AG04449 (cell line): ENCODE results near the gene ARMC2.

Source experiments
- CTCF ChIA-PET: fragments of 350-600 bp; formaldehyde crosslinking; extraction: SDS; loops from one replicate; lab custom pipeline; 2021; ENCODE audit warnings: antibody characterized with exemption; lab: Yijun Ruan, JAX
- POLR2A ChIA-PET: fragments of 400-600, 350-600 bp; formaldehyde crosslinking; extraction: SDS; loops from one replicate; lab custom pipeline; 2020; ENCODE audit warnings: antibody characterized with exemption, inconsistent platforms; lab: Yijun Ruan, JAX
- DNase-seq: peaks from one replicate; pipeline ENCODE4 v3.0.0-alpha.2; 2010; ENCODE audit warnings: low read depth, low spot score
- H3K4me3 ChIP-seq: 2 replicates; pipeline ENCODE4 v1.5.1; 2011; ENCODE audit warnings: low read depth, mild to moderate bottlenecking, control low read depth, low read length
- CTCF ChIP-seq: IDR thresholded peaks from one replicate; pipeline ENCODE4 v1.5.1; 2011; ENCODE audit warnings: mild to moderate bottlenecking, moderate library complexity, low read length, control low read depth, inconsistent platforms; ENCODE audit not compliant: insufficient read depth; ENCODE audit errors: missing control alignments

ARMC2 gene

DNA sequence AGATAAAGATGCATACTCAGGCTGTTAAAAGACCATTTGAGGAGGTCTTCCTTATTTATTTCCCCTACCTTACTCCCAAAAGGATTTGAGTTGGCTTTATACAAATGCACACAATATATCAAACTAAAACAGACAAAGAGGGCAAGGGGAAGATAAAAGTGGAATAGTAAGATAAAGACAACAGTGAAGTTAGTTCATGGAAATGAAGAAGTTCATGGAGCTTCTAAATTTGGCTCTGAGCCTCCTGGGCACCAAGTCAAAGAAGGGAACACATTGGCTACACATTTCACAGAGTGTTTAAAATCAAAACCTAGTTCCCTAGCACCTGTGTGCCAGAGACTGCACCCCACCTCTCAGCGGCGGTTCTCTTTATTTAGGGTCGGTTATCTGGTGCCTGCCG lies 25.8 kb upstream of the ARMC2 start:
- no peak overlapping the region for H3K4me3 ChIP-seq
- no peak for DNase-seq
- CTCF ChIA-PET = interaction anchor here (1.0 to 2.0 kb wide), 4 partner anchors 11 to 25 kb away, joined by 3 to 7 read pairs (median 4); no protein-coding TSS in a partner anchor
- POLR2A ChIA-PET = no interaction called here
- TF ChIP-seq CTCF = no peak

- no peak for DNase-seq
- TF ChIP-seq CTCF = no peak
- ChIA-PET CTCF (no interaction called here), POLR2A (no interaction called here)
- no peak overlapping the region for H3K4me3 ChIP-seq
Observed at GRCh38 chr6:108825326-108825725, 22.9 kb upstream of the ARMC2 start.

GRCh38 chr6:108831104-108831503 lies 17.1 kb upstream of the ARMC2 start:
- POLR2A ChIA-PET = no interaction called here
- no peak for DNase-seq
- TF ChIP-seq CTCF = no peak
- H3K4me3 ChIP-seq = no peak overlapping the region
- CTCF ChIA-PET = no interaction called here

GRCh38 chr6:108832738-108833137 lies 15.5 kb upstream of the ARMC2 start:
- TF ChIP-seq CTCF = no peak
- DNase-seq = no peak
- CTCF ChIA-PET = interaction anchor here (0.9 to 2.3 kb wide), 4 partner anchors 11 to 291 kb away, joined by 3 to 10 read pairs (median 4); no protein-coding TSS in a partner anchor
- no peak overlapping the region for H3K4me3 ChIP-seq
- POLR2A ChIA-PET = interaction anchor here (1.5 kb wide), 1 partner anchor 273 kb away, joined by 4 read pairs; no protein-coding TSS in a partner anchor

GRCh38 chr6:108835218-108835850 lies 12.9 kb upstream of the ARMC2 start:
- peak; percentile 16 for DNase-seq
- ChIA-PET POLR2A (no interaction called here), CTCF (interaction anchor here (0.6 to 6.0 kb wide), 33 partner anchors 9 to 301 kb away, joined by 3 to 122 read pairs (median 4); partner anchors contain the start of genes ARMC2 and FOXO3)
- no peak overlapping the region for H3K4me3 ChIP-seq
- peak; percentile 93 for TF ChIP-seq CTCF

GRCh38 chr6:108836061-108836460 lies 12.2 kb upstream of the ARMC2 start:
- no peak for TF ChIP-seq CTCF
- CTCF ChIA-PET = interaction anchor here (0.7 to 6.0 kb wide), 33 partner anchors 10 to 302 kb away, joined by 3 to 122 read pairs (median 4); partner anchors contain the start of genes ARMC2 and FOXO3
- DNase-seq = no peak
- H3K4me3 ChIP-seq = no peak overlapping the region
- POLR2A ChIA-PET = no interaction called here
